KOPT-K1 (cell line): Measurements from ENCODE around the gene TRMT13.

Experiments
- H3K27ac ChIP-seq: fragments of 200-600 bp; sonication (generic); 2 replicates; pipeline ENCODE4 v1.5.1; 2016; ENCODE audit warnings: antibody characterized with exemption, mild to moderate bottlenecking, low read depth, low read length; ENCODE audit not compliant: poor library complexity, severe bottlenecking
- H3K36me3 ChIP-seq: fragments of 200-600 bp; sonication (generic); 2 replicates; pipeline ENCODE4 v1.5.1; 2017; ENCODE audit warnings: antibody characterized with exemption, mild to moderate bottlenecking, low read length, moderate library complexity; ENCODE audit not compliant: insufficient read depth
- H3K9me3 ChIP-seq: fragments of 200-600 bp; sonication (generic); 2 replicates; pipeline ENCODE4 v1.5.1; 2017; ENCODE audit warnings: antibody characterized with exemption, low read length, mild to moderate bottlenecking; ENCODE audit not compliant: insufficient read depth, poor library complexity, severe bottlenecking

TRMT13 gene, protein sequence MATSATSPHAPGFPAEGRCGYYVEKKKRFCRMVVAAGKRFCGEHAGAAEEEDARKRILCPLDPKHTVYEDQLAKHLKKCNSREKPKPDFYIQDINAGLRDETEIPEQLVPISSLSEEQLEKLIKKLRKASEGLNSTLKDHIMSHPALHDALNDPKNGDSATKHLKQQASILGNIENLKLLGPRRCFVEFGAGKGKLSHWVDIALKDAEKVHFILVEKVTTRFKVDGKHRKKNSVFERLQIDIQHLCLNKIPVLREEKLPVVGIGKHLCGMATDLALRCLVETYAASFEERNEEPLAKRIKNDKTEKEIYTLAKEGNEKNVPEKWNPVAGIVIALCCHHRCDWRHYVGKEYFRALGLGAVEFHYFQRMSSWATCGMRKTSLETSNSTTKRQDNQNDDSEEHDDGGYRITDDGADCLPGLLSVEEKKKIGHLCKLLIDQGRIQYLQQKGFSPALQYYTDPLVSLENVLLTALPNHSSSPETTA

DNA sequence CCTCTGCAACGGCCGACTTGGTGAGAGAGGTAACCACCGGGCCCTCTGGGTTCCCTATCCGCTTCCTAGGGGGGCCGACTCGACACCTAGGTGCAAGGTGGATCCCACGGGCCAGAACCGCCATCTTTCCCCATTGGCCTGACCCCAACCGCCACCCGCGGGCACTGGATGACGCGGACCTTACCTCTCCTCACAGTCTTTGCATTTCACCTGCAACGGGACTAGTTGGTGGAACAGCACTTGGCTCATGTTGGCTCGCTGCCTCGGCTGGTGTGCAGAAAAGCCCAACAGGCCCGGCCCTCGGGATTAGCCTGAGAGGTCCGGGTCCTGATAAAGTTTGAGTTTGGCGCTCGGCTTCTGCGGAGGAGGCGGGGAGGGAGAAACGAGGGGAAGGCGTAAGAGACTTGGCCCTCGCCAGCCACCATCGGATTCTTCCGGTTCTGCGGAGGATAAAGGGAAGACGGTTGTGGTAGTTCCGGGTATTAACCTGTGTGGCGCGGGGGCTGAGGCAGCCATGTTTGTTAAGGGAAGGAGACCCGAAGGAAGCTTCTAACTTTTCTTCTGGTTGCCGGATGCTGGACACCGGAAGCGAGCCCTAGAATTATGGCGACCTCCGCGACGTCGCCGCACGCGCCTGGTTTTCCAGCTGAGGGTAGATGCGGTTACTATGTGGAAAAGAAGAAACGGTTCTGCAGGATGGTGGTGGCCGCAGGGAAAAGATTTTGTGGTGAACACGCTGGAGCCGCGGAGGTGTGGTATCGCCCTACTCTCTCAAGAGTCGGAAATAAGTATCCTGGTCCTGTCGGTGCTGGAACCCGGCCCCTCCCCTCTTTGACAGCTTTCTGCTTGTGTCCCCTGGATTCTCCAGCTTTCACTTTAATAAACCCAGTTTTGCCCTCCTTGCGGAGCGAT is at the start of gene TRMT13, which contains the start of gene SASS6:
Gene TRMT13 (plus strand): TSS at position 598 of the 912 bp plus-strand sequence. CDS start 6 bp downstream, at position 604.
Gene SASS6 (minus strand): TSS at position 365 of the 912 bp plus-strand sequence. CDS start 116 bp downstream, at position 249.
- Histone ChIP-seq H3K36me3 (peaks cover 12% of the 10 kb centered on the region), H3K9me3 (no peaks in the 10 kb centered on the region), H3K27ac (peak within 1 kb of the TSS; percentile 89)

- Histone ChIP-seq H3K27ac (no peak overlapping the region), H3K9me3 (no peaks in the 10 kb centered on the region), H3K36me3 (peaks cover 91% of the 10 kb centered on the region)
These were observed 45.6 kb upstream of the TRMT13 start for GRCh38 chr1:100087396-100087795.

GRCh38 chr1:100089082-100089481 is 43.9 kb upstream of the TRMT13 start:
- Histone ChIP-seq H3K27ac (no peak overlapping the region), H3K36me3 (peaks cover 91% of the 10 kb centered on the region), H3K9me3 (no peaks in the 10 kb centered on the region)

GRCh38 chr1:100090471-100090870 is 42.5 kb upstream of the TRMT13 start:
- Histone ChIP-seq H3K9me3 (peaks cover 4% of the 10 kb centered on the region), H3K36me3 (peaks cover 90% of the 10 kb centered on the region), H3K27ac (no peak overlapping the region)

DNA sequence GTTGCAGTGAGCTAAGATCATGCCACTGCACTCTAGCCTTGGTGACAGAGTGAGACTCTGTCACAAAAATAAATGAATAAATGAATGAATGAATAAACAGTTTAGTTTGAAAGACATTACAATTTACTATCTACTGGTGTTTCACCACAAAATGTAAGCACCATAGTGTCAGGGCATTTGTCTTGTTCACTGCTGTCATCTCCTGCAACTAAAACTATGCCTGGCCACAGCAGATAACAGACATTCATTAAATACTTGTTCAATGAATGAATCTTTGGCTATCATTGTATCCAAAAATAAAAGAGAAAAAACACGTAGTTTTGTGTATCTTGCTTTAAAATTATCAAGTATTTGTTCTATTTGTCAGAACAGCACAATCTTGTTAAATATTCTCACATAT is 32.8 kb upstream of the TRMT13 start:
- peaks cover 17% of the 10 kb centered on the region for H3K9me3 ChIP-seq
- H3K27ac ChIP-seq, result no peak overlapping the region
- peaks cover 99% of the 10 kb centered on the region for H3K36me3 ChIP-seq

DNA sequence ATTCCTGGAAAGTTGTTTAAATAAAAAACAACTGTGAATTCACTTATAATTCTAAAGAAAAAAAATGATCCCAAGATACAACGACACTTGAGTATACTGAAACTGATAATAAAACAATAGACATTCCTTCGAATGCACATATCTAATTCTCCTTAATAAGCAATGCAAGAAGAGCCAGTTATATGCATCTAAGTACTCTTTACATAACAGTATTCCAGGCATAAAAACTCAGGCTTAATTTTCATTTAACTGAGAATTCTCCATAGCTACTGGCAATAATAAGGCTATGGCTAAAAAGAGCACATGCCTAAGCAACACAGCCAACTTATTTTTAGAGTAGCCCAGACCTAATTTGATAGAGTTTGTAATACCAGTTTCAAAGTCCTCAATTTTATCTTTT is 31.4 kb upstream of the TRMT13 start:
- Histone ChIP-seq H3K9me3 (peaks cover 6% of the 10 kb centered on the region), H3K36me3 (peaks cover 100% of the 10 kb centered on the region)

DNA sequence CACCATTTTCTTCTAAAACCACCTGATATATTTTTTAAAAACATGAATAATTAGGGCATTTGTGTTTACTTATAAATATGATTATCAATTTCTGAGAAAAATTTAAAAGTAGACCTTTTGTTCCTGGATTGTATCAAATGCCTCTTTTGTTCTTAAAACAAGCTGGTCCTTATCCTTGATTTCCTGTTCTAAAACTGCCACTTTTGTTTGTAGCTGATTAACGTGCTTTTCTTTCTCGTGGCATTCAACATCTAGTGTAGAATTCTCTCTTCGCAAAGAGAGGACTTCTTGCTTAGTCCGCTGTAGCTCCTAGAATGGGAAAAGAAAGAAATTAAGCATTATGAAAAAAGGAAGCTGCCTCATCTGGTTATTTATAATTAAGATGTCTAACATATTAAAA is 25.3 kb upstream of the TRMT13 start:
- Histone ChIP-seq H3K9me3 (no peaks in the 10 kb centered on the region), H3K36me3 (peaks cover 79% of the 10 kb centered on the region), H3K27ac (no peak overlapping the region)

More for the DNA sequence above, 31.4 kb upstream of the TRMT13 start:
- H3K27ac ChIP-seq, result no peak overlapping the region

GRCh38 chr1:100109554-100110066 is 23.4 kb upstream of the TRMT13 start:
- H3K36me3 ChIP-seq, result peaks cover 76% of the 10 kb centered on the region
- H3K9me3 ChIP-seq, result no peaks in the 10 kb centered on the region

DNA sequence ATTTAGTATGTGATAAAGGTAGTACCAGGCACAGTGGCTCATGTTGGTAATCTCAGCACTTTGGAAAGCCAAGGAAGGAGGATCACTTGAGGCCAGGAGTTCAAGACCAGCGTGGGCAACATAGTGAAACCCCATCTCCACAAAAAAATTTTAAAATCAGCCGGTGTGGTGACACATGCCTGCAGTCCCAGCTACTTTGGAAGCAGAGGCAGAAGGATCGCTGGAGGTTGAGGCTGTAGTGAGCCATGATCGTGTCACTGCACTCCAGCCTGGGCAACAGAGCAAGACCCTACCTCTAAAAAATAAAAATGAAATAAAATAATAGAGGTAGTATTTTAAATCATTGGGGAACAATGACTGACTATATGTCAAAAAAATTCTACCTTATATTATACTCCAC is 17.4 kb upstream of the TRMT13 start:
- no peaks in the 10 kb centered on the region for H3K9me3 ChIP-seq
- H3K36me3 ChIP-seq, result peaks cover 72% of the 10 kb centered on the region
- H3K27ac ChIP-seq, result no peak overlapping the region

More at GRCh38 chr1:100109554-100110066, 23.4 kb upstream of the TRMT13 start:
- H3K27ac ChIP-seq, result no peak overlapping the region

GRCh38 chr1:100122177-100122576 is 10.8 kb upstream of the TRMT13 start:
- no peaks in the 10 kb centered on the region for H3K9me3 ChIP-seq
- H3K36me3 ChIP-seq, result peaks cover 85% of the 10 kb centered on the region
- no peak overlapping the region for H3K27ac ChIP-seq

GRCh38 chr1:100127226-100127625 is 5.7 kb upstream of the TRMT13 start:
- peaks cover 38% of the 10 kb centered on the region for H3K36me3 ChIP-seq
- H3K9me3 ChIP-seq, result no peaks in the 10 kb centered on the region
- H3K27ac ChIP-seq, result no peak overlapping the region

- Histone ChIP-seq H3K36me3 (peaks cover 11% of the 10 kb centered on the region), H3K9me3 (no peaks in the 10 kb centered on the region), H3K27ac (no peak overlapping the region)
These were observed 2.3 kb upstream of the TRMT13 start for GRCh38 chr1:100130552-100131077.

DNA sequence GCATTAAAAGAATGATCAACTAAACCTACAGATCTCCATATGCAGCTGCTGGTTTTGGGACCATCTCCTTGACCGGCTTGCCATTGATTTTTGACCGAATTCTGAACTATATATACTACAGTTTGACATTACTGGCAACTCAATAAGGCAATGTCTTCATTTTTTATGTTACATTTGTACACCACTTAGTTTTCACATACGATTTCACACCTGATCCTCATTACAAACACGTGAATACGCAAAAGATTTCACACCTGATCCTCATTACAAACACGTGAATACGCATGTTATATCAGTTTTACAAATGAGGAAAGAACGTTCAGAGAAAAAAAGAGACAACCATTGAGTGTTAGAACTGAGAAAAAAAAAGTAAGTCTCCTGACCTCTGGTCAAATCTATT is 1.3 kb upstream of the TRMT13 start:
- Histone ChIP-seq H3K27ac (peak overlapping the region; percentile 89), H3K9me3 (no peaks in the 10 kb centered on the region), H3K36me3 (peaks cover under 1% of the 10 kb centered on the region; the same call in 1 of the 2 replicates)

GRCh38 chr1:100134872-100135271 is 1.9 kb downstream of the TRMT13 start:
- Histone ChIP-seq H3K27ac (no peak overlapping the region), H3K36me3 (peaks cover 32% of the 10 kb centered on the region), H3K9me3 (no peaks in the 10 kb centered on the region)
